ENCODE measurements around the gene GABPB1.

DNA sequence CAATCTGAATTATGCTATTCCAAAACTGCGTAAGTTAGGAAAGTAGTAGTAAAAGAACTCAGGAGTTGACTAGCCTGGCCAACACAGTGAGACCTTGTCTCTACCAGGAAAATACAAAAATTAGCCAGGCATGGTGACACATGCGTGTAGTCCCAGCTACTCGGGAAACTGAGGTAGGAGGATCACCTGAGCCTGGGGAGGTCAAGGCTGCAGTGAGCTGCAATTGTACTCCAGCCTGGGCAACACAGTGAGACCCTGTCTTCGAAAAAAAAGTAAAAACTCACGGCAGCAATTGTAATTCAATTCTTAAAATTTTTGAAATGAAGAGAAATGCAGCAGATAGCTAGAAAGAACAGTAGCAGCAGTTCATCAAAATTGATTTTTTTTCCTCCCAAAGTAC is 9.7 kb downstream of the GABPB1 start:
- TF ChIP-seq CTCF (IDR thresholded peaks at IDR 0.05; ENCODE audit: poor library complexity) (no peak), EZH2 (IDR thresholded peaks at IDR 0.05; ENCODE audit: borderline replicate concordance) (no peak), EZH2phosphoT487 (IDR thresholded peaks at IDR 0.05; ENCODE audit: low read depth, severe bottlenecking, unreplicated experiment) (no peak)
